HG02885 (cell line): ENCODE measurements around the gene ASIC5.
A peak's percentile ranks its signal among the peaks of the same experiment; 100 is the strongest.
"Not testable (repeated sequence)": the region's sequence is repeated elsewhere in the genome, so short reads cannot be mapped to it uniquely, and the experiment has no call there.

Source experiments
- ATAC-seq: cut with Tn5 transposase; IDR thresholded peaks from one replicate; pipeline ENCODE4 v1.9.1; 2021; ENCODE audit warnings: mild to moderate bottlenecking; ENCODE audit not compliant: unreplicated experiment, poor library complexity

The ASIC5 gene, protein sequence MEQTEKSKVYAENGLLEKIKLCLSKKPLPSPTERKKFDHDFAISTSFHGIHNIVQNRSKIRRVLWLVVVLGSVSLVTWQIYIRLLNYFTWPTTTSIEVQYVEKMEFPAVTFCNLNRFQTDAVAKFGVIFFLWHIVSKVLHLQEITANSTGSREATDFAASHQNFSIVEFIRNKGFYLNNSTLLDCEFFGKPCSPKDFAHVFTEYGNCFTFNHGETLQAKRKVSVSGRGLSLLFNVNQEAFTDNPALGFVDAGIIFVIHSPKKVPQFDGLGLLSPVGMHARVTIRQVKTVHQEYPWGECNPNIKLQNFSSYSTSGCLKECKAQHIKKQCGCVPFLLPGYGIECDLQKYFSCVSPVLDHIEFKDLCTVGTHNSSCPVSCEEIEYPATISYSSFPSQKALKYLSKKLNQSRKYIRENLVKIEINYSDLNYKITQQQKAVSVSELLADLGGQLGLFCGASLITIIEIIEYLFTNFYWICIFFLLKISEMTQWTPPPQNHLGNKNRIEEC

DNA sequence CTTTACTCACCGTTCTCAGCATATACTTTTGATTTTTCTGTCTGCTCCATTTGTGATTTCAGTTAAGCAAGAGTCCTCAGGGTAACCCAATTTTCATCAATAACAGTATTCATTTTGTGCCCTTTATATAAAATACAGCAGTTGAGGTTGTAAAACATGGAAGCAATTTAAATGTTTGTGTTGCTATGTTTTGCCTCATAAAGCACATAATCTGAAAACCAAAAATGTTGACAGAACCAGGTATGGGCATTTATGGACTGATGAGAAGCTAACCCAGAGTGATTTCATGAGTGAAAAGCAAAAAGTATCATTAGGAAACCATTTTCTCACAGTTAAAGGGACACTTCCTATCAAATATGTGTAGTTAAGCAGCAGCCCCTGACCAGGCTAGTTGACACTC, at the start of gene ASIC5:
ASIC5 (minus strand) TSS at position 101 of the 400 bp plus-strand sequence; CDS start at position 50, 51 bp downstream.
- ATAC-seq, result no peak

DNA sequence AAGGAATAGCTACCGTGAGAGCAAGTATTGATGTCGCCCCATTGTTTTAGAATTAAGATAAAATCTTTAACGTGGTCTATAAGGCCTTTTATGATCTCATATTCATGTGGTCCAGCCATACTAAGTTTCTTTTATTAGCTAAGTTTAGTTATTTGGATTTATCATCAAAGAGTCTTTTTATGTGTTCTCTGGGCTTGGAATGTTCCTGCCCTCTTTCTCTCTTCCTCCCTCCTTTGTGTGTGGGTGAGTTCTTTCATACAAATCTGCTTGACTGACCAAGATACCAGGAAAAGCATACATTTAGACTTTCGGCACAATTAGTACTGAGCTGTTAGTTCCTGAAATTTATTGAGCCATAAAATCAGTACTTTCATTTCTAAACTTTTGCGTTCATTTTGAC, 48.7 kb upstream of the ASIC5 start:
- ATAC-seq, result no peak

DNA sequence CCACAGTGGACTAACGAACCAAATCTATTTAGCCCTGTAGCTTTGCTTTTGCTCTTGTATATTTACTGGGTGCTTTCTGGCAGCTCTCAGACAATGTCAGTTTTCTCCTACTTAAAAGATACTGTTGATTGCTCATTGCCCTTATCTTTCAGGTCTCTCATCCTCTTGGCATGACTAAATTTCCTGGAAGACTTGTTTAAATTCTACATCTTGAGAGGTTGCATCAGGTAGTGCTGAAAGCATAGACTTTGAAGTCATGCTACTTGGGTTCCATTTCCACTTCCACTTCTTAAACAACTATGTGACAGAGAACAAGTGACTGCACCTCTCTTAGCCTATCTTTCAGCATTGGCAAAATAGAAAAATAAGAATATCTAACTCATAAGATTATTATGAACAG, 45.8 kb upstream of the ASIC5 start:
- ATAC-seq, result no peak

DNA sequence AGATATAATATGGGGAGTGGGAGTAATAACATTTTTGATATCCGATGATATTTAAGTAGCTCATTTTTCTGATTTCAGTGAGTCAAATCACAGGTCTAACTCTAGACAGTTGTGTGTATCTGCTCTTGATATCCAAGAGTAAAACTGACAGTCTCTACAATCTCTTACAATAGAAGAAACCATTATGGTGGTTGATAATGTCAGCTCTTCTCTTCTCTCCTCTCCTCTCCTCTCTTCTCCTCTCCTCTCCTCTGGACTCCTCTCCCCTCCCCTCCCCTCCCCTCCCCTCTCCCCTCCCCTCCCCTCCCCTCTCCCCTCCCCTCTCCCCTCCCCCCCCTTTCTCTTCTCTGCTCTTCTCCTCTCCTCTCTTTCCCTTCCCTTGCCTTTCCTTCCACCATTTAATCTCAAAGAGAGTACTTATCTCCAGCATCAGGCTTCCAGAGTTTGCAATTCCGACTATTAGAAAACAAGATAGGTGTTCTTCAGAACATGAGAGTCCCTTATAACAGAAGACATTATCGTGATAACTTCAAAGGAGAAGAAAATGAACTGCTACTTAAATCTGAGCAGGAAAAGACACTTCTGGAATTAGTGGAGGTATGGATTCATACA, 43.6 kb upstream of the ASIC5 start:
- ATAC-seq, result no peak

DNA sequence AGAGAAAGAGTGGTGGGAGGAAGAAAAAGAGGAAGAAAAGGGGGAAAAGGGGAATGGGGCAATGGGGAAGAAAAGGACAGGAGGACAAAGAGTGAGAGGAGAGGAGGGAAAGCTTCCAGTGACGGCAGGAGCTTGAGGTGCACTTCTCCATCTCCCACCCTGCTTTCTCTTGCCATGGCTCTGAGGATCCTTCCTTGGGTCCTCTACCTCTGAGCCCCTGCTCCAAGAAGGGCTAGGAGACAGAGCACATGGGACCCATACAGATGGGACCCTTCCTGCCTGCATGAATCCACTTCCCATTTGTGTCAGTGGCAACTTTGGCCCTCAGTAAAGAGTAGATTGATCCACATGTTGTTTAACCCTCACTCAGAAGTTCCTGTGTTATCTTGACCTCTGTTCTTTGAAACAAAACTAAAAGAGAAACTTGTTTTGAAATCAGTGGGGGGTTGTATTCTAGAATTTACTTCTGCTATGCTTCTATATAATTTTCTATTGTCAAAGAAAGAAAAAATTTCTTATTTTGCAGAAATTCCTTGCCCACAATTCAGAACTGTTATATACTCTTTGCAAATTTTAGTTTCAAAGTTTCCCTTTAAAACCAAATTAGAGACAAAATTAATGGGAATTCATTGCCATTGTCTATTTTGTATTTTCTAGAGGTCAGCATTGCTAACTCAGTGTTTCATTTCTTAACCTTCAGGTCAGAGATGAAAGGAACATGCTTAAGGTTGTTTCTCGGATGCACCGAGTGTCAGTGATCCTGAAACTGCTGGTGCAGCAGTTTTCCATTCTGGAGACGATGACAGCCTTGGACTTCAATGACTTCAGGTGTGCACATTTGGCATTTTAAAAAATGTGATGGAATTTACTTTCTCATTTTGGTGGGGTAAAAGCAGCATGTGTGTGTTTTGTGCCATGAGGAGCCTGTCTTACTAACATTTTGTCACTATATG, 42.4 kb upstream of the ASIC5 start:
- peak; percentile 67 for ATAC-seq

DNA sequence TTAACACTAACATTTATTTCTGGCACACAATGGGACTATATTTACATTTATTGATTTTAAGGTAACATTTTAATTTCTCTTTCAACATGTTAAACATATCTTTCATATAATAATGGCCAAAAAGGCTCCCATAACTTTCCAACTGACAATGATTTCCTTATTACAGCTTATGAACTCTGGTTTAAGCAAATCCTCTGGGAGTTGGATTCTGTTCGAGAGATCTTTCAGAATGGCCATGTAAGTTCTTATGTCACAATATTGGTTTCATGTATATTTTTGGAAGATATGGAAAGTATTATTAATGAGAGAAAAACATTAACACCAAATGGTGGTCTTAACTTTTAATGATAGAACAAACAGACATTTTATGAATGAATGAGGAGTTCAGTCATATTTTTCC, 41.5 kb upstream of the ASIC5 start:
- no peak for ATAC-seq

DNA sequence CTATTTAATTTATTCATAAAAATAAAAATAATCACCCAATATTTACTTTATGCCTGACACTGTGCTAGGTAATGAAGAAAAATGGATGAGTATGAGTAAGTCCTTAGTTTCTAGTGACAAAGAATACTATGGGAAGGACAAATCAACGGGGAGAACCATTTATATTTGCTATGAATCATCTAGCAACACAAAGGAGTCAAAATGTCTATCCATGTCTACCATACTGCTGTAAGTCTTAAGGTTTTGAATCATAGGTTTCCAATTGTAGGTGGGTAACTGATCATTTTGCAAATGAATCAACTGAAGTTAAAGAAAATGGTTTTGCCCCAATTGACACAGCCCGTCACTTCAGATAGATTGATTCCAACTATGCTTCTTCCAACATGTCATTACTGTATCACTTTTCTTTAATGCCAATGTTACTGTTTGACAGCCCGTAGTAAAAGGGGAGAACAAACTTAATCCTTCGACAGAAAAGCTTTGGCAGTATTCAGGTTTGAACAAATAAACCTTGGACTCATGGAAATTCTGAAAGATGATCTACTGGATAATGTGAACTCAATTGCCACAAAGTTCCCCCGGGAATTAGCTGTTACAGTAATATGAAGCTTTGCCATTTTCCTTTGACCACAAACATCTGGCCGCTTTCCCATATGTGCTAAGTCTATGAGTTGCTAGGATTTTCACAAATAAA, 40.6 kb upstream of the ASIC5 start:
- no peak for ATAC-seq

DNA sequence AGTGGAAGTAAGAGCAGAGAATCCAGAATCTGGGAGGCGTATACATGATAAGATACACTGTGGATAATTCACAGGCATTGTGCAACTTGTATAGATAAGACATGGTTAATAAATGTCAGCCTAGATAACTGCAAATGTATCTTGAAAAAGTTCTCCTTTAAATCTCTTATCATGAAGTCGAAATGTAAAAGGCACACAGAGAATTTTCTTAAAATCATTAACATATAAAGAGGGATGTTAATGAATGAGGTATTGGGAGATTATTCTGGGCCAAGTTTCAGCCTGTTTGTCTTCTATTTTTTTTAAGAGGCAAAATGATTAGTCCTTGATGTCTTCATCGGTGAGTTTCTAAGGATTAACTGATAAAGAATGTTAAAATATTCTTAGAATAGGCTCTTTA, 38.3 kb upstream of the ASIC5 start:
- ATAC-seq, result no peak

DNA sequence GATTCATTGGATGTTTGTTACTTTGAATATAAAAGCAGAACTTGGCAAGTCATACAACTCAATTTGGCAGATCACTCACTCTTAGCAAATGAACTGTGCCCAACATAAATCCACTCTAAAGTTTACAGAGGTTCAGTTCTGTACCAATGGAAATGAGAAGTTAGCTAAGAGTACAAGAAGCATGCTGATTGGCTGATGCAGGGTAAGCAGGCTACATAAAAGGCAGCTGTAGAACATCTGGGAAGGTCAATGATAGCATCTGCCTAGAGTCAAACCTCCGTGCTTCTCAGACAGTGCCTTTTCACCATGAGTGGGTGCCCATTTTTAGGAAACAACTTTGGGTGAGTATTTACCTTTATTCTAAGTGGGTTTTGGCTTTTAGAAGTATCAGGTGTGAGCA, 37.4 kb upstream of the ASIC5 start, which contains the start of gene TDO2:
TDO2 (plus strand) TSS at position 244 of the 400 bp plus-strand sequence; CDS start at position 307, 63 bp downstream.
- no peak for ATAC-seq

DNA sequence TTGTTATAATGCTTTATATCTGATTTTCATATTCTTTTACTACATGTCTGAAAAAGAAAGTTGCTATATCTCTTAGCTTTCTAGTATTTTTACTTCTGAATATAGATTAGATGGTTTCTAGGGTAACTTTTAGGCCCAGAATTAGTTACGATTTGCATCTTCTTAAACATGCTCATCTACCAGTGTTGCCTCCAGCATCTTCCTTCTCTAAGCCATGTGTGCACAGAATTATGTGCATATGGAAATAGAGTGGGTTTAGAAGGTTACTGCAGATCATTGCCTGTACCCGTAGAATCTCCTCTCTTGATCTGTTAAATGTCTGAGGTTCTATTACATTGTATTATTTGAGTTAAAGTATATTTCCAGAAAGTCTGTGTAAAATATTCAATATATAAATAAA, 34.9 kb upstream of the ASIC5 start:
- ATAC-seq, result no peak

DNA sequence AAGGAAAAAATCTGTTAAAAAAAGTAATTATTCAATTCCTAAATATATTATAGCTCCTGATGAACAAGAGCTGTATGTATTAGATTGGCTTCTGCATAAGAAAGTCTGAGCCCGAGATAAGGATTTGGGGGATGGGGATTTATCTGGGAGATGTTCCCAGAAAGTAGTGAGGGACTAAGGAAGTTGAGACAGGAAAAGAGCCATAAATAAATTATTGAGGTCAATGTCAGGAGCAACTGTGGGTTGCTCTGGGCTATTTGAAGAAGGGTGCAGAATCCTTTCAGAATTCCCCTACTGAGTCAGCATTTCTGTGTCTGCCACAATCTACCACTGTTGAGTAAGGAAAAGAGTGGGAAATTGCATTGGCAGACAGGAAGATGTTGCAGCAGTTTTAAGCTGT, 34.3 kb upstream of the ASIC5 start:
- ATAC-seq, result no peak

DNA sequence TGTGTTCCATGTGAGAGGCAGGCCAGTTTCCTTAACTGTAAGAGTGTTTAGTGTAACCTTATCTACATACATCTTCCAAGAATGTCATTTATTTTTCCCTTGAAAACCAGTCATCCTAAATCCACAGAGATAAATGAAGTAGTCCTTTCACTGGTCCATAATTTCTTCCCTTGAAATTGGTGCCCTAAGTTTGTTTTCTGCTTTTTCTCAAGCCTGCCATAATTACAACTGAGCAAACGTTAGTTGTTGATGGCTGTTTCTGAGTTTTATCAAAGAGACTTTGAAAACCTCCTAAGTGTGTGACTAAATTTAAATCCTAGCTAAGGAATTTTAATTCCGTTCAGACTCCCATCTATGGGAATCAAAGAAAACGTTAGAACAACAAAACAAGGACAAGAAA, 33.8 kb upstream of the ASIC5 start:
- ATAC-seq, result no peak

DNA sequence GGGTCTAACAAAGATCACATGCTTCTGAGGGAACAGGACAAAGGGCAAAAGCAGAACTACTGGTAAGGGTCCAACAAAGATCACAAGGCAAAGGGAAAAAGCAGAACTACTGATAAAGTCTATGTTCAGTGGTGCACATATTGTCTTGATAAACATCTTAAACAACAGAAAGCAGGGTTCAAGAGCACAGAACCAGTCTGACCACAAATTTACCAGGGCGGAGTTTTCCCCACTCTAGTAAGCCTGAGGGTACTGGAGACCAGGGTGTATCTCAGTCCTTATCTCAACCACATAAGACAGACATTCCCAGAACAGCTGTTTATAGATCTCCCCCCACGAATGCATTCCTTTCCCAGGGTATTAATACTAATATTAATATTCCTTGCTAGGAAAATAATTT, 32.3 kb upstream of the ASIC5 start:
- not testable (repeated sequence) for ATAC-seq

DNA sequence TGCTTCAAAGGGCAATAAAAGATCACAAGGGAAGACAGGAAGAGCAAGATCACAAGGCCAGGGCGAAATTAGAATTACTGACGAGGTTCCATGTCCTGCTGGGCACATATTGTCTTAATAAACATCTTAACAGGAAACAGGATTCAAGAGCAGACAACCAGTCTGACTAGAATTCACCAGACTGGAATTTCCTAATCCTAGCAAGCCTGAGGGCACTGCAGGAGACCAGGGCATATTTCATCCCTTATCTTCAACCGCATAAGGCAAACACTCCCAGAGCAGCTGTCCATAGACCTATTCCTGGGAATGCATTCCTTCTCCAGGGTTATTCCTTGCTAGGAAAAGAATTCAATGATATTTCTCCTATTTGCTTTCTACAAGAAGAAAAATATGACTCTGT, 25.0 kb upstream of the ASIC5 start:
- no peak for ATAC-seq

DNA sequence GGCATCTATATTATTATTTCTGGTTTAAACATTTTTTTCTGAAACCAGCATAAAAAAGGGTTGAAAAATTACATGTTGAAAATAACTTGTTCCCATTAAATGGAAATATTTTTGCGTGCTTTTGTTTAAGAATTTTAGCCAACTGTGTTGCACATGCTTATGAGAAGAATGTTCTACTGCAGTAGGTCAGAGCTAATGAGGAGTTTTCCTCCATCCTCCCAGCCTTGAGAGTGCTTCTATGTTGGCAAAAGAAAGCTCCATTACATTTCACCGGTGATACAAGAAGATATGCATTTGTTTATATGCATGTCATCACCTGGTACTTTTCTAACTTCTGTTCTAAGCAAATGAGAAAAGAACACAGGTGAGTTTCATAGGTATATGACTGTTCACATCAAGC, 23.9 kb upstream of the ASIC5 start:
- ATAC-seq, result no peak

DNA sequence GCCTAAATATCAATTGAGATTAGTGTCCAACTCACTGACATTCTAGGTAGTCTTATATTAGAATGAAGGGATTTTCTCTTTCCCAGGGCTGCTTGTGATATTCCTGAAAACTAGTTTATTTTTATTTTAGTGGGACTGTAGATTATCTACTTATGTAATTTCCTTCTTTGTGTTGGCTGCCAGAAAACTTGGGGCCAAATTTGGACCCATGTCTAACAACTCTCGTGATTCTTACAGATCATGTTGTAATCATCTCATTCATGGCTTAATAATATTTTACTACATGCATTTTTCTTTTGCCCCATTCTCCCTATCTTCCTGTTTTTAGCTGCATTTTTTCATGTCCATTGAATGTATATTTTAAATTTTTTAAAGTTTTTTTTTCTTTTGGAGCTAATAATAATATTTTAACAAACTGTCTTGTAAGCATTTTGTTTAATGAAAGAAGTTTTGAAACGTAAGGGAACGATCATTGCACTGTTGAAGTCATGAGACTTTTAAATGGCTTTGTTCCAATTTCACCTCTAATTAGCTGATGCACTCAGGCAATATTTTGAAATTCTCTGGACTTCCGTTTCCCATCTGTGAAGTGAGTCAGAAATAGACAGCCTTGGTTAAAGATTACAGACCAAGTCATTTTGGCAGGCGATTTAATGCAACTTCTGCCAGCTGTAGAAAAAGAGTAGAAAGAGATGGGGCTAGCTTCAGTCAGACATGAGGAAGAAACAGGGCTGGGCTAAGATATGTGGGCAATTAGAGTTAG, 23.1 kb upstream of the ASIC5 start:
- no peak for ATAC-seq

DNA sequence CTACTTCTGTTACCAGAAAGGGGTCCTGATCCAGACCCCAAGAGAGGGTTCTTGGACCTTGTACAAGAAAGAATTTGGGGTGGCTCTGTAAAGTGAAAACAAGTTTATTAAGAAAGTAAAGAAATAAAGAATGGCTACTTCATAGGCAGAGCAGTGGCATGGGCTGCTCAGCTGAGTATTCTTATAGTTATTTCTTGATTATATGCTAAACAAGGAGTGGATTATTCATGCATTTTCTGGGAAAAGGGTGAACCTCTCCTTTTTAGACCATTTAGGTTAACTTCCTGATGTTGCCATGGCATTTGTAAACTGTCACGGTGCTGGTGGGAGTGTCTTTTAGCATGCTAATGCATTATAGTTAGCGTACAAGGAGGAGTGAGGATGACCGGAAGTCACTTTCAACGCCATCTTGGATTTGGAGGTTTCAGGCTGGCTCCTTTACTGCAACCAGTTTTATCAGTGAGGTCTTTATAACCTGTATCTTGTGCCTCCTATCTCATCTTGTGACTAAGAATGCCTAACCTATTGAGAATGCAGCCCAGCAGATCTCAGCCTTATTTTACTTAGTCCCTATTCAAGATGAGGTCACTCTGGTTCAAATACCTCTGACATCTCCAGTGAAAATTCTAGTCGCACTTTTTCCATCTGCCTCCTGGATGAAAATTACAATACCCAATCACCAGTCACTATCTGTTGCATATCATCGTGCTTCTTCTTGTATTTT, 21.9 kb upstream of the ASIC5 start:
- no peak for ATAC-seq

DNA sequence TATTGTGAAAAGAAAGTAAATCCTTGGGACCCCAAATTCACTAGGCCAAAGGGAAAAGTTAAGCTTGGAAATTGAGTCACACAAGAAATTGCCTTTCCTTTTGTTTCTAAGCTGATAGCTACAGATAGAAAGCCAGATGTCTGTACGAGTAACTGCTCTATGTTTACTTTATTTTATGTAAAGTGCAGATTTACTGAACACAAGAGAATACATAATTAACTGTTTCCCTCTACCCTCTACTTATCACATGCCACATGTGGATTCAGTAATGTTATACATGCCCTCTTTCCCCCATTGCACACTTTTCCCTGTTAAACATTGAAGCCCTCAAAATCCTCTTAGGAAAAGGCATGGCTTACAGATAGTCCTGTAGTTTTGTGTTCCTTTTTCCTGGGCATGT, 21.0 kb upstream of the ASIC5 start:
- ATAC-seq, result no peak

DNA sequence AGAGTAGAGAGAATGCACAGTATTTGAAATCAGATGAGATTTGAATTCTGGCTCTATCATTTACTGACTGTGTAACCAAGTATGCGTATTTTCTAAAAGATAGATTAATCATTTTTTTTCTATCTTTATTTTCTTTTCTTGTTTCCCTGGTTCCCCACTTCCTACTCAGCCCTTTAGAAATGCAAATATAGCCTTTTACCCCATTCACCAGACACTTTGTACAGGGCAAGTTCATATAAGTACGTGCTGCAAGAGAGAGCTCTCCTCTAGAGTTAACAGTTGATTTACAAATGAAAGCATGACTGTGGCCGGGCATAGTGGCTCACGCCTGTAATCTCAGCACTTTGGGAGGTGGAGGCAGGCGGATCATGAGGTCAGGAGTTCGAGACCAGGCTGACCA, 19.6 kb upstream of the ASIC5 start:
- ATAC-seq, result no peak
